ENCODE data around the gene PRKRA. TPM values are rescaled to one million over a fixed set of nuclear protein-coding genes. Genes with fewer than 3 reads are reported as not detected.
"Not testable (repeated sequence)": the region's sequence is repeated elsewhere in the genome, so short reads cannot be mapped to it uniquely, and the experiment has no call there.

PRKRA gene
- total and polyA plus RNA-seq, 8 donors, result 17.6 to 34.3 (median 21.0) TPM

DNA sequence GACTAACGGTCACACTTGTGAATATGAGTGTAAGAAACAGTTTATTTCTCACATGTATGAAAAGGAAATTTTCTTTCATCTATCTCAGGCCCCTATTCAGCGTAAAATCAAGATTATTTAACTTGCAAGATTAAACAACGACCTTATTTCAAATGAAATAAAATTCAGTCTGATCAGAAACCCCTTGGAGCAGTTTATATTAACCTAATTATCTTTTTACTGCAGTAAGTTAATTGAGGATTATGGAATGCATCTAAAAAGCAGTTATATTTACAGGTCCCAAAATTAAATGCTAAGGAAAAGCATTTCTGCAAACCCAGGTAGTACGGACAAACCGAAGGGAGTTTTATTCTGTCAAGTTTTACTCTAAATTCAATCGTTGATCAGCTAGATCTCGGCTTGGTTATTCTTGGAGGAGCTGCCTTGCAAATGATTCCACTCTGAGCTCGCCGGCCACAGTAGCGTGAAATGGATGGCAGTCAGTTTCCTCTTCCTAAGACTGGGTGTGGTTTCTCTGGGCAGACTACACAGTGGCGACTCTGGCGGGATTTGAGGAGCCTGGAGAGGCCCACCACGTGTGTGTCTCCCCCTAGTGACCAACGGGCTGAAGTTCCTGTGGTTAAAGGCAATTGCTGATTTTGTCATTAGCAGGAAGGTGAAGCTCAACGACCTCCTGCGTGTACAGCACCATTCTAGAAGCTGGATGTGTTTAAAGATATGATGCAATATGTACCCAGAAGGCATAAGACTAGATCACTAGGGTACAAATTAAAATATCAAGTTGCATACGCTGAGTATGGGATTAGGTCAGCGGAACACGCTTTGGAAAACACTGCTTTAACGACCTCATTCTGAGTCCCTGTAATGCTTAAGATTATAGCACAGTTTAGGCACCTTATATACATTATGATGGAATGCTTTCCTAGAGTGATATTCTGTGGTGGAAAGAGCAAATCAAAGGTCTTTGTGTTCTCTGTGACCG, 36.4 kb downstream of the PRKRA start:
- Histone ChIP-seq H3K36me3 (no peaks in the 10 kb centered on the region), H3K4me3 (peak overlapping the region; percentile 49 to 73 (median 50)), H3K4me1 (no peaks in the 10 kb centered on the region), H3K9me3 (no peaks in the 10 kb centered on the region), H3K27me3 (peaks cover 0 to 3% (median 0%) of the 10 kb centered on the region in 4 donors), H3K27ac (peak overlapping the region in 3 of 4 donors; percentile 82 to 94 (median 91))
- intact Hi-C loops (cut with DNase I), result no loop called here
- DNase-seq (peak; percentile 83 to 89 (median 84)), ATAC-seq (peak; percentile 92 to 97 (median 95)), FAIRE-seq (no peak)
- WGBS, 2 donors, result 17 to 19% methylated on average over 21 of the region's 21 CpGs
- TF ChIP-seq, protein P1, sequence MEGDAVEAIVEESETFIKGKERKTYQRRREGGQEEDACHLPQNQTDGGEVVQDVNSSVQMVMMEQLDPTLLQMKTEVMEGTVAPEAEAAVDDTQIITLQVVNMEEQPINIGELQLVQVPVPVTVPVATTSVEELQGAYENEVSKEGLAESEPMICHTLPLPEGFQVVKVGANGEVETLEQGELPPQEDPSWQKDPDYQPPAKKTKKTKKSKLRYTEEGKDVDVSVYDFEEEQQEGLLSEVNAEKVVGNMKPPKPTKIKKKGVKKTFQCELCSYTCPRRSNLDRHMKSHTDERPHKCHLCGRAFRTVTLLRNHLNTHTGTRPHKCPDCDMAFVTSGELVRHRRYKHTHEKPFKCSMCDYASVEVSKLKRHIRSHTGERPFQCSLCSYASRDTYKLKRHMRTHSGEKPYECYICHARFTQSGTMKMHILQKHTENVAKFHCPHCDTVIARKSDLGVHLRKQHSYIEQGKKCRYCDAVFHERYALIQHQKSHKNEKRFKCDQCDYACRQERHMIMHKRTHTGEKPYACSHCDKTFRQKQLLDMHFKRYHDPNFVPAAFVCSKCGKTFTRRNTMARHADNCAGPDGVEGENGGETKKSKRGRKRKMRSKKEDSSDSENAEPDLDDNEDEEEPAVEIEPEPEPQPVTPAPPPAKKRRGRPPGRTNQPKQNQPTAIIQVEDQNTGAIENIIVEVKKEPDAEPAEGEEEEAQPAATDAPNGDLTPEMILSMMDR (IDR thresholded peaks at IDR 0.05), result peak; percentile 76 to 87 (median 81)

DNA sequence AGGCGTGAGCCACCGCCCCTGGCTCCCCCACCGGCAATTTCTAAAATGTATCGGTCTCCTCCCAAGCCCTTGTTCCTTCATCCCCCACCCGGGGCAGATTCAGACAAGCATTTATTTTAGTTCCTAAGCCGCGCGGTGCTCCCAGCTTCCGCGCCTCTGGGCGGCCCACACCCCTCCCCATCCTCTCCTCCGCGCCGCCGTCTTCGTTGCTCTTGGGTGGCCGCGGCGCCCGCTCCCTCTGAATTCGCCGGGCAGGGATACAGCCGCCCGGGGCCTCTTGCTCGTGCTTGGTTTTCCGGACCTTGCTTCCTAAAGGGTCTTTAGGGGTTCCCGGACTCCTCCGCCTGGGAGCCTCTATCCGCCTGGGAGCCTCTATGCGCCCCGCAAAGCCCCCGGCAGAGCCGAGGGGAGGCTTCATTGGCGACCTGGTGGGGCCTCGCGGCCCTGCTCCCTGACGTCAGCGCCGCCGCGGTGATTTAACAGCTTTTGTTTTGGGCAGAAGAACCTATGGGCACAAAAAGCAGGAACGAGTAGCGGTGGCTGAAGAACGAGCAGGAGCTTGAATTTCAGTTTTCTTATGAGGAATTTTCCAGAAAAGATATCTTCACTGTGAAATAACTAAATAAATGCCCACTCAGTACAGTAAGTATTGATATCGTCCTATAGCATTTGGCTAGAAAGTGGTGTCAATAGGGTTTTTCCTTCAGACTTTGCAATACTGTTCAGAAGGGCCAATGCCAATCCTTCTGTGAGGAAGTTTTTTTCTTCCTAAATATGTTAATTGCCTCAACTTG, 37.3 kb downstream of the PRKRA start:
- Histone ChIP-seq H3K36me3 (no peaks in the 10 kb centered on the region), H3K27ac (peak overlapping the region; percentile 76 to 94 (median 86)), H3K4me1 (no peaks in the 10 kb centered on the region), H3K9me3 (no peaks in the 10 kb centered on the region), H3K27me3 (peaks cover 0 to 6% (median 0%) of the 10 kb centered on the region in 4 donors), H3K4me3 (peak overlapping the region; percentile 49 to 73 (median 50))
- DNase-seq (peak; percentile 54 to 84 (median 64)), ATAC-seq (peak; percentile 84 to 92 (median 88)), FAIRE-seq (no peak)
- TF ChIP-seq, protein P1 (IDR thresholded peaks at IDR 0.05), result no peak
- intact Hi-C loops (cut with DNase I), result no loop called here
- WGBS, 2 donors, result 1% methylated on average over 45 of the region's 45 CpGs

DNA sequence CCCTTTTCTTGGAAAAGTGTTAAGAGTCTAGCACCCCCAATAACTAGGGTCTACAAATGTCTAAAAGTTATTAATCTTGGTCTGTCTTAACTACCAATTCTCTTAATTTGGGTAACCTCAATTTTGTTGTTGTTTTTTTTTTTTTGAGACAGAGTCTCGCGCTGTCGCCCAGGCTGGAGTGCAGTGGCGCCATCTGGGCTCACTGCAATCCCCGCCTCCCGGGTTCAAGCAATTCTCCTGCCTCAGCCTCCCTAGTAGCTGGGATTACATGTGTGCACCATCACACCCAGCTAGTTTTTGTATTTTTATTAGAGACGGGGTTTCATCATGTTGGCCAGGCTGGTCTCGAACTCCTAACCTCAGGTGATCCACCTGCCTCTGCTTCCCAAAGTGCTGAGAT, 38.5 kb downstream of the PRKRA start:
- intact Hi-C loops (cut with DNase I); H3K27me3 ChIP-seq; ATAC-seq; H3K27ac ChIP-seq; H3K36me3 ChIP-seq; DNase-seq; H3K4me3 ChIP-seq; H3K9me3 ChIP-seq; FAIRE-seq; H3K4me1 ChIP-seq: not testable (repeated sequence)
- 97 to 98% methylated on average over 8 of the region's 8 CpGs for WGBS, 2 donors

DNA sequence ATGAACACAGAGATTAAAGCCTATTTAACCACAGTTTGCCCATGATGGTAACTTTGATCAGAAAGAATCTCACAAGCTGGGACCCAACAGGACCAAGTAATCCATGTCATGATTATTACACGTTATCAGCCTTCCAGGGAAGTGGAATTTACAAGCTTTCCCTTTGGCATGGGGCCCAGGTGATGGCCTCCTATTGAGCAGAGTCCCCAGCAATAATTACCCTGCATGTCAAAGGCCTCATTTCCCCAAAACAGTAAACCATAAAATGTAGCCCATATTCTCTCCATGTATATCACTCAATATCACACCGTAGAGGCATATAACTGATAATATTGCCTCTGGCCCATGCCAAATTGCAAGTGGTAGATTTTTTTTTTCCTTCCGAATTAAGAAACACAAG, 38.9 kb downstream of the PRKRA start:
- FAIRE-seq (no peak), ATAC-seq (no peak), DNase-seq (no peak)
- WGBS, 2 donors, result 82% methylated on average over 3 of the region's 3 CpGs
- TF ChIP-seq, protein P1 (IDR thresholded peaks at IDR 0.05), result no peak
- Histone ChIP-seq H3K4me1 (no peaks in the 10 kb centered on the region), H3K9me3 (no peaks in the 10 kb centered on the region), H3K36me3 (no peaks in the 10 kb centered on the region), H3K27me3 (peaks cover 0 to 6% (median 0%) of the 10 kb centered on the region in 4 donors), H3K4me3 (no peak overlapping the region), H3K27ac (no peak overlapping the region)
- intact Hi-C loops (cut with DNase I), result no loop called here

DNA sequence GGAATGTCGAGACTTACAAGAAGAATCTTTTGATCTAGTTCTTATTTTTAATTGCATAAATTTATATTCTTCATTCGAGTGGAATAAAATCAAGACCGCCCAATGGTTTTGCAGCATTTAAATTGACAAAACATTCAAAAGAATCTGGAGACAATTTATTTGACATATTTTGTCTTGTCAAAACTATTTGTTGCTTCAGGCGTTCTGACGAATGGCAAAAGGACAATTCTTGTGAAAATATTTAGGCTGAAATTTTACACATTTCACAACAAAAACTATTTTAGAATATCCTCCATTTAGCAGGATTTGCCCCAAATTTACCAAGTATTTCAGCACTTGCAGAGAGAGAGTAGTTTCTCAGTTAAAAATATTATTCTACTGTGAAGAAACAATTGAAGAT, 41.7 kb downstream of the PRKRA start:
- FAIRE-seq, result no peak
- no peaks in the 10 kb centered on the region for H3K9me3 ChIP-seq
- 75 to 82% methylated on average over 5 of the region's 5 CpGs for WGBS, 2 donors

More for the DNA sequence above, 41.7 kb downstream of the PRKRA start:
- TF ChIP-seq, protein P1 (IDR thresholded peaks at IDR 0.05), result no peak
- Histone ChIP-seq H3K36me3 (no peaks in the 10 kb centered on the region), H3K27ac (no peak overlapping the region), H3K4me3 (no peak overlapping the region), H3K4me1 (no peaks in the 10 kb centered on the region), H3K27me3 (peaks cover 0 to 6% (median 0%) of the 10 kb centered on the region in 4 donors)
- intact Hi-C loops (cut with DNase I), result loop anchor here in 1 of 3 donors (10.0 kb wide), 1 partner anchor 94 kb away; no protein-coding TSS in a partner anchor
- ATAC-seq (no peak), DNase-seq (no peak)
